GM18909 (cell line): Measurements from ENCODE around the gene ZDHHC14.

ENCODE experiments used
- ATAC-seq: cut with Tn5 transposase; IDR thresholded peaks from one replicate; pipeline ENCODE4 v1.9.1; 2021; ENCODE audit warnings: mild to moderate bottlenecking; ENCODE audit not compliant: unreplicated experiment, poor library complexity

ZDHHC14 gene

GRCh38 chr6:157525918-157526425 is 145.0 kb downstream of the ZDHHC14 start:
- ATAC-seq, result no peak

DNA sequence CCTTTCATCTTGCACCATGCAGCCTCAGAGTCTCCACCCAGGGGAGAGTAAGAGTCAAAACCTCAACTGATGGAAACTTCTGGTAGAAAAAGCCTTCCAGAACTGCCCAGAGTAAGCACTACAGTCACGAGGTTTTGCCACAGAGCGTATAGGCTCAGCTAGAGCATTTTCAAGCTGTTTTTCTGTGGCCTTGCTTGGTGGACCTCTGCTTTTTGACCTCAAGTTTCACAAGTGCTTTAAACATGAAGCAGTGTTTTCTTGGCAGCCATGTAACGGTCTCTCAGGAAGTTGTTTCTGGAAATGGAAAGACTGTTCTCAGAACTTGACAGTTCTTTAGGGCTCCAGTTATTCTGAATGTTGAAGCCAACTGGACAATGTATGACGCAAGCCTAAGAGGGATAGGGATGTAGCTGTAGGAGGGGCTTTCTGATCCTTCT is 146.5 kb downstream of the ZDHHC14 start:
- ATAC-seq, result peak; percentile 91

- ATAC-seq, result no peak
These were observed 148.1 kb downstream of the ZDHHC14 start for GRCh38 chr6:157528931-157529653.

- no peak for ATAC-seq
These were observed 148.7 kb downstream of the ZDHHC14 start for GRCh38 chr6:157529654-157530039.

DNA sequence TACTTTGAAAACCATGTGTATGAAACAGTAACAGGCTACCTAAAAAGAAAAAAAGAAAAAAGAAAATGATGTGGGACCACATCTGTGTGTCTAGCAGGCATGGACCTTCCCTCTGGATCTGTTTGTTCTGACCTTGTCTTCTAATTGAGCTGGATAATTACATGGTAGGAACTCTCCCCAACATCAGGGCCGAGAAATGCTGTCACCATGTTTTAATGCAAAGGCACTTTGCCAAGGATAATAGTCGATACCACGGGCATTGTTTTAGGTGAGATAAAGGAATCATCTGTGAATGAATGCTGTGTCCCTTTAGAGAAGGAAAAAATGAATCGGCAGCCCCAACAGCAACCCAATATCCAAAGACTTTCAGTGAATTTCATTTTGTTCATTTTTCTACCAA is 149.1 kb downstream of the ZDHHC14 start:
- ATAC-seq, result no peak

GRCh38 chr6:157530724-157531168 is 149.8 kb downstream of the ZDHHC14 start:
- ATAC-seq, result no peak

GRCh38 chr6:157531169-157531985 is 150.4 kb downstream of the ZDHHC14 start:
- ATAC-seq, result no peak

GRCh38 chr6:157531986-157532365 is 151.0 kb downstream of the ZDHHC14 start:
- no peak for ATAC-seq

DNA sequence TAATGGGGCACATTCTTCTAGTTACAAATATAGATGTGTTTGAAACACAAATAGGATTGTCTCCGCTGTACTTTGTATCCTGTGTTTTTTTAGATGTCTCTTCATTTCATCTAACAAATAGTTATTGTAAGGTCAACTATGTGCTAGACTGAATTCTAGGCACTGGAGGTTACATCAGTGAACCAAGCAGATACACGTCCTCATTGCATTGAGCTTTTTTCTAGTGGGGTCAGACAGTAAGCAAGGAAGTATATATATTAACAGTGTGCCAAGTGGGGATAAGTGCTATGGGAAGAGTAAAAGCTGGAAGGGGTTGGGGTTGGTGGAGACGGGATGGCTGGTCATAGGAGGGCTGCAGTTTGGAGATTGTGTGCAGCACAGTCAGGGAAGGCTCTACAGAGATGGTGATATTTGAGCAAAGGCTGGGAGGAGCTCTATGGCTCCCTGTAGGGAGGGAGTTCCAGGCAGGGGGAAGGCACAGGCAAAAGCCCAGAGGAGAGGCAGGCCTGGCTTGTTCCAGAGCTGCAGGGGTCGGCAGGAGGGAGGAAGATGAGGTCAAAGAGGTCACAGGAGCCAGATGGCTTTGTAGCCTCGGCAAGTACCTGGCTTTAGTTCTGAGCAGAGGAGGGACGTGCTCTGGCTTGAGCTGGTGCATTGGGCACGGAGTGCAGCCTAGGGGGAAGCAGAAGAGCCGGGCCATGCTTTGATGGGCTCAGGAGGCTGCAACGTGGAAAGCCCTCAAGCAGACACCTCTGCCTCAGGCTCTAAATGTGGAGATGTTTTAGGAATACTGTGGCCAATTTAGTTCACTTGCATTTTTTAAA is 152.3 kb downstream of the ZDHHC14 start:
- no peak for ATAC-seq

DNA sequence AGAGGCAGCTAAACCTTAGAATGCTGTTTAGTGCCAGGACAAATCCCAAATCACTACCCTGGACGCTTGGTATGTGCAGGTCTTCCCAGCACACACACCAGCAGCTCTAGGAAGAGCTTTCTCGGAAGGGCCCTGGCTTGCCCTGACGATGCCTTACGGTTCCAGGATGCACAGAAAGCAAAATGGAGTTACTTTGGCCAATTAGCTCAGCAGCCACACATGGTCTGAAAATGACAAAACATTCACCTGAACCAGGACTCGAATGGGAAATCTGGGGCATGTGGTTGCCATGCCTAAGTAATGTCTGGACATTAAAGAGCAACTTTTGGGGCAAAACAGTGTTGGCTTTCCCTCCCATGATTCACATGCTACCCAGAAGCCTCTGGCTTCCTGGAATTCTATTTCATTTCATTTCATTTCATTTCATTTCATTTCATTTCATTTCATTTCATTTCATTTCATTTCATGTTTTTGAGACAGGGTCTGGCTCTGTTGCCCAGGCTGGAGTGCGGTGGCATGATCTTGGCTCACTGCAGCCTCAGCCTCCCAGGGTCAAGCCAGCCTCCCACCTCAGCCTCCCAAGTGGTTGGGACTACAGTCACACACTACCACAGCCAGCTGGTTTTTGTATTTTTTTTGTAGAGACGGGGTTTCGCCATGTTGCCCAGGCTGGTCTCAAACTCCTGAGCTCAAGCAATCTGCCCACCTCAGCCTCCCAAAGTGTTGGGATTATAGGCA is 153.3 kb downstream of the ZDHHC14 start:
- ATAC-seq, result no peak

GRCh38 chr6:157534977-157535339 is 154.0 kb downstream of the ZDHHC14 start:
- no peak for ATAC-seq

DNA sequence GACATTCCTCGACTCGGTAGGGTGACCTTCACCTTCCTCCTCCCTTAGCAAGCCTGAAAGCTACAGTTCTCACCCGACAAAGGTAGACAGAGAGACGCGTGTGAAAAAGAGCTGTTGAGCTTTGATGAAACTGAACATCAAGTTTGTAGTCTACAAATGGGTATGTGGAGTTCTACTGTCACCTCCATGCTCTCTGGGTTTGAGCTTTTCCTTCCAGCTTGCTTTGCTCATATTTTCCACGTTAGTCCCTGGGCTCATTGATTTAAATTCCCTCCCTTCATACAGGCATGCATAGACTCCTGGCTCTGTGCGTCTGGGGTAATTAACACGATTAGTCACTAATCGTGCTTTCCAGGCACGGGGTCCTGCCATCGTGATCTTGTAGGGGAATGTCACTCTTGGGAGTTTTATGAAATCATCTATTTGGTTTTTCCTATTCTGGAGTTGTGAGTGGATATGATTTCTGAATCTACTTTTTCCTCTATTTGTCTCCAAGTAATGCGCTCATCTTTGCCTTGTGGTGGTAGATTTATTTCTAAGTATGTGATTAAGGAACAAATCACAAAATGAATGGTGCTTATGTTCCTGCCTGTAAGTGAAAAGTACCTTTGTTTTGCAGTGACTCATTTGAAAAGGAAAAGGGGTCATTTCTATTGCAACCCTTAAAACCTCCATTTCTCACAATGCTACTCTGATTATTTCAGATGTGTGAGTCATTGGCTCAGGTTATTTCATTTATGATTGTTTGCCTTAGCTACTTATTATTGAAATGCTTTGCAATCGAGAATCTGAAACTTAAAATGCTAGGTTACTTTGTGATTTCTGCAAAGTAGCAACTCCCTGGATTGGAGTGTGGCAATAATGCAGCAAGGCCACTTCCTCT is 154.6 kb downstream of the ZDHHC14 start:
- ATAC-seq, result peak; percentile 66

DNA sequence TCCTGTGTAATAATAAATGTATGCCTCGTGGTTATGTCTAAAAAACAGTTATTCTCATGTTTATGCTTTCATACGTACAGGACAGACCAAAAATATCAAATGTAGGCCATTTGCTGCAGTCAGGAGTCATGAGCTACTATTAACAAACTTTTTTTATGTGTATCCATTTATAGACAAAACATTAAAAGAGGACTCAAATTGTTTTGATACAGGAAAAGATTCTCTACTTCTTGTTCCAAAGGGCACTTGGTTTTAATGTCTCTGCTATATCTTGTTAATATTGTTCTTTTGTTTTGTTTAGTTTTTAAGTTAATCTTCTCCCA is 155.2 kb downstream of the ZDHHC14 start:
- no peak for ATAC-seq

DNA sequence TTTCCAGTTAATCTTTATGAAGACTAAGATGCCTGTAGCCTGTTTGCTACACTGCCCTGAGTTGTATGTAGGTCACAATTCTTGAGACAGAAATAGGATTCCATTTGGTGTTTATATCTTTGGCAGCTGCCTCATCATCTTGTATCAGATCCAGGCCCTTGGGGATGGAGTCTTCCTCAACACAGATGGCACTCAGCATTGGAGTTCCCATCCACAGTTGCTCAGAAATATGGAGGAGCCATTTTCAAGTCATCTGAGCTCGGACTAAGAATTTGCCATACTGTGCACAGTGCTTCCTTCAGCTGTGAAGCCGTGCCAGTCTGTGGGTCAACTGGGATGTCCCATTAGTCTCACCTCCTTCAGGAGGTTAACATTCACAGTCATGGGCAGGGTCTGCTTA is 156.6 kb downstream of the ZDHHC14 start:
- no peak for ATAC-seq

DNA sequence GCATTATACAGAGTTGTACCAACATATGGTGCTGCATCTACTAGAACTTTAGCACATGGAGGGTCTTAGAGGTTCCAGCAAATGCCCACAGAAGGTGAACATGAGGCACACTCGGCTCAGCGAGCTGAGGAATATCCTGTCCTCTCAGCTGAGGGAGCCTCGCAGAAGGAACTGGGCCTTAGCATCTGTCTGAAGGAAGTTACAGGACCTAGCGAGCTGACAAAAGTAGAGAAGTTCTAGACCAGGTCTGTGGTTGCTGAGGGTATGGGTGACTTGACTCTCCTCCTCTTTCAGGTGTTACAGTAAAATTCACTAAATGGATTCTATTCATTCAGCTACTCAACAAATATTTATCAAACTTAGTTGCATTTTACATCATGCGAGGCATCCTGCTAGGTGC is 157.2 kb downstream of the ZDHHC14 start:
- ATAC-seq, result peak; percentile 47

- no peak for ATAC-seq
These were observed 157.7 kb downstream of the ZDHHC14 start for GRCh38 chr6:157538698-157539097.

- ATAC-seq, result no peak
These were observed 158.4 kb downstream of the ZDHHC14 start for GRCh38 chr6:157539421-157539822.

DNA sequence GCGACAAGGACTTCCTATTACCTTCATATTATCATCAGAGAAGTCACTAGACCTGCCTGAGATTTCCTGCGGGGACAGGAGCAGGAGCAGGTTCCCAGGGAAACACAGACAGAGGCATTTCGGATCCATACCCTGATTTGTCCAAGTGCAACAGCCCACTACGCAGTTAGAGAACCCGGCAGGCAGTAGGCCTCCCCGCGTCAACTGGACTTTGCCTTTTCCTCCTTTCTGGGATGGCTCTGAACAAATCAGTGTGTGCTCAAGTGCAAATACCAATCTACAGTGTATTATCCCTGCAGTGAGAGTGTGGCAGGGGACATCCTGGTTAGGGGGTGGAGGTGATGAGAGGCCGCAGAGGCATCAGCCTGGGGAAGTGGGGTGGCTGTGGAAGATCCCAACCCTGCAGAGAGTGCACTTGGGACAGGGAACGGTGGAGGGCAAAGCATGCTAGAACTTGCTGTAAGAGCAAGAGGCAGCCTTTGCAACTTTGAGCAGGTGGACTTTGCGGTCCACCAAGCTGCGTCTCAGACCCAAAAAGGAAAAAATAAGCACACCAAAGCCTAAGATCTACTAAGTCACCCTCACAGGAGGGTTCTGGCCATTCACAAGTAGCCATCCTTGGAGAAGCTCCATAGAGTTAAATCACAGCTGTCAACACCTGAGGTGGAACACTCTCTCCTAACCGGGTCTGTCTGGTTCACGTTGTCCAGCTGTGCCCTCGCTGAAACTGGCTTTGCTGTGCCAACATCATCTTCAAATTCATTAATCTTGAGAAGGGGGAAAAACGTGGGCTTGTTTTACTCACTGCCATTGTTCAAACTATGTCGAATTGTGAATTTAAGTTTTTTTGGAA is 159.1 kb downstream of the ZDHHC14 start:
- no peak for ATAC-seq
